GM12892 (cell line): ENCODE measurements around the gene RALGPS1.

Experiments
- POLR2A ChIP-seq: IDR thresholded peaks from 2 replicates; pipeline ENCODE4 v1.6.1; 2011; ENCODE audit warnings: low read depth, low read length, control low read depth
- POLR2AphosphoS5 ChIP-seq: IDR thresholded peaks from 2 replicates; pipeline ENCODE4 v1.6.1; 2011; ENCODE audit warnings: low read depth, low read length, control low read depth
- TAF1 ChIP-seq: IDR thresholded peaks from 2 replicates; pipeline ENCODE4 v1.6.1; 2011; ENCODE audit warnings: low read depth, mild to moderate bottlenecking, control low read depth, low read length, borderline replicate concordance

GRCh38 chr9:127244609-127245601 is 330.3 kb downstream of the RALGPS1 start:
- TF ChIP-seq POLR2A (peak; percentile 74), POLR2AphosphoS5 (peak; percentile 67; the same call in 1 of the 2 replicates), TAF1 (peak; percentile 48; the same call in 1 of the 2 replicates)
